GM12801 (cell line): ENCODE results near the gene SIL1.

Source experiments
- TF ChIP-seq, protein P1 (sequence below): IDR thresholded peaks from one replicate; pipeline ENCODE4 v1.5.1; 2011; ENCODE audit warnings: control low read depth; ENCODE audit not compliant: insufficient read length; ENCODE audit errors: extremely low read depth

The SIL1 gene

DNA sequence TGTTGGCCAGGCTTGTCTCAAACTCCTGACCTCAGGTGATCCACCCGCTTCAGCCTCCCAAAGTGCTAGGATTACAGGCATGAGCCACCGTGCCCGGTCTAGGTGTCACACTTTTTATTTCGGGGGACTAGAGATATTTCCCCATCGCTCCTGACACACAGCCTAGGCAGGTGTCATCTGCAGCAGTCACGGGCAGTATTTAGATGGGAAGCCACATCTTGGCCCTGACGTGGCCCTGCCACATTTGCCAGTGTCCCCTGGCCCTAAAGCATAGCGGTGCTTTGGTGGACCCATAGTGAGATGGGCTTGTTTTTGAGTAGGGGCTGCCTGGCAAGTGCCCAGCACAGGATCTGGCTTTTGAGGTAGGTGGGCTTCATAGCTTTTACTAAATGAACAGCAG is 278.0 kb downstream of the SIL1 start:
- TF ChIP-seq, protein P1, sequence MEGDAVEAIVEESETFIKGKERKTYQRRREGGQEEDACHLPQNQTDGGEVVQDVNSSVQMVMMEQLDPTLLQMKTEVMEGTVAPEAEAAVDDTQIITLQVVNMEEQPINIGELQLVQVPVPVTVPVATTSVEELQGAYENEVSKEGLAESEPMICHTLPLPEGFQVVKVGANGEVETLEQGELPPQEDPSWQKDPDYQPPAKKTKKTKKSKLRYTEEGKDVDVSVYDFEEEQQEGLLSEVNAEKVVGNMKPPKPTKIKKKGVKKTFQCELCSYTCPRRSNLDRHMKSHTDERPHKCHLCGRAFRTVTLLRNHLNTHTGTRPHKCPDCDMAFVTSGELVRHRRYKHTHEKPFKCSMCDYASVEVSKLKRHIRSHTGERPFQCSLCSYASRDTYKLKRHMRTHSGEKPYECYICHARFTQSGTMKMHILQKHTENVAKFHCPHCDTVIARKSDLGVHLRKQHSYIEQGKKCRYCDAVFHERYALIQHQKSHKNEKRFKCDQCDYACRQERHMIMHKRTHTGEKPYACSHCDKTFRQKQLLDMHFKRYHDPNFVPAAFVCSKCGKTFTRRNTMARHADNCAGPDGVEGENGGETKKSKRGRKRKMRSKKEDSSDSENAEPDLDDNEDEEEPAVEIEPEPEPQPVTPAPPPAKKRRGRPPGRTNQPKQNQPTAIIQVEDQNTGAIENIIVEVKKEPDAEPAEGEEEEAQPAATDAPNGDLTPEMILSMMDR = no peak

DNA sequence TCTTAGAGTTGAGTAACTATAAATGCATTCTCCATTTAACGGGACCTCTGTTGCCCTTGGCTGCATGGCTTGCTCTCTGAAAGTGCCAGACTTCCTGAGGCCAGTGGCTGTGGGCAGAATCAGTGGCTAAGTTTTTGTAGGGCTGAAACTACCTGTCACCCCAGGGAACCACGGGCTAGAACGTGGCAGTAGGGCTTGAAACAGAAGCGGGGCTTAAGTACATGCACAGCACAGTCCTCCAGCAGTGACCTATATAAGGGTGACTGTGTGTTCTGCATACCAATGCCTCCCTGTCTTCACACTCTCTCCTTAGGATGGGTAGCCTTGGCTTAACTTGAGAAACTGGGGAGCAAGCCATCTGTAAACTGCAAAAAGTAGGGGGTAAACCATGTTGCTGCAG is 279.5 kb downstream of the SIL1 start:
- TF ChIP-seq, protein P1 = no peak

DNA sequence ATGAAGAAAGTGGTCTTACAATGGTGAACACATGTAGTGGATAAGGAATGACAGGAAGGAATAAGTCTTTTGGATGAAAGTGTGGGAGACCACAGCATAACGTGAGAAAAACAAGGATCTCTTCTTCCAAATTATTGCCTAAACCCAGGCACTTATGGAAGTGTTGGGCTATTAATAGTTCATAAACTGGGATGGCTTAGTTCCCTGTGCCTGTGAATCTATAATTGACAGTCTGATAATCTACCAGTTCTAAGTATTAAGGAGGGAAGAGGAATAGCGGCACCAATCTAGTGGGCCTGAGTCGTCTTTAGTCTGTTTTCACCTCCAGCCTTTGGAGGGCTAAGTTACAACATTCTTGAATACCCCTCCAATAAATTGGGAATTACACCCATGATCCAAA is 283.8 kb downstream of the SIL1 start:
- TF ChIP-seq, protein P1 = no peak

DNA sequence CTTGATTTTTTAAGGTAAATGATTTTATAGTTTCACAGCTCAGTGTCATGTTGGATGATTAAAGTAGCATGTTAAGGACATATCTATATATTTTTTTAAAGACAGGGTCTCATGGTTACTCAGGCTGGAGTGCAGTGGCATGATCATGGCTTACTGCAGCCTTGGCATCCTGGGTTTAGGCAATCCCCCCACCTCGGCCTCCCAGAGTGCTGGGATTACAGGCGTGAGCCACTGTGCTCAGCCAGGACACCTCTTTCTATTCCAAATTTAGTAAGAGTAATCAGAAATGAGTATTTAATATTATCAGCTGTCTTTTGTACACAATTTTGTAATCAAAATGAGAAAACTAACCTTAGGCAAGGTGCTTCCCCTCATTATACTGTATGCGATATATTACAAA is 284.4 kb downstream of the SIL1 start:
- TF ChIP-seq, protein P1 = no peak

DNA sequence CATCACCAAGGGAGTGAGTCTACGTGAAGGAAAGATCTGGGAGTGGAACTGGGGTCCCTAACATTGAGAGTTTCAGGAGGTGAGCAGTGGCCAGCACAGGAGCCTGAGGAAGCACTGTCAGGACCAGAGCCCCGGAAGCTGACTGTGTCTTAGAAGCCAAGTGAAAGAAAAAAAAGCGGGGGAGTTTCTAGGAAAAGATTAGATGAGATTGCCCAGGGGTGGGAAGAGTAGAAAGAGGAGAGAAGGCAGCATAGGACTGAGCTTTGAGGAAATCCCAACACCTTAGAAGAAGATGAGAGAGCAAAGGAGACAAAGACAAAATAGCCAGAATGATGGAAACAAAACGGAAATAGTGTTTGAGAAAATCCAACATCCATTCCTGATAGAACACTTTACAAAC is 286.1 kb downstream of the SIL1 start:
- TF ChIP-seq, protein P1 = no peak

DNA sequence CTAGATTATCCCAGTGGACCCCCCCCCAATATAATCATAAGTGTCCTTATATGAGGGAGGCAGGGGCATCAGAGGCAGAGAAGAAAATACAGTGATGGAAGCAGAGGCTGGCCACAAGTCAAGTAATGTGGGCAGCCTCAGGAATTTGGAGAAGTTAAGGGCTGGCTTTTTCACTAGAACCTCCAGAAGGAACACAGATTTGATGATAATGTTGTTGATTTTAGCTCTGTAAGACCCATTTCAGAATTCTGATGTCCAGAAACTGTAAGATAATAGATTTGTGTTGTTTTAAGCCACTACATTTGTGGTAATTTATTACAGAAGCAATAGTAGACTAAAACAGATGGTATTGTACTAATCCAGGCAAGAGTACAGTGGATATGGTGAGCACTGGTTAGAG is 286.7 kb downstream of the SIL1 start:
- TF ChIP-seq, protein P1 = no peak

DNA sequence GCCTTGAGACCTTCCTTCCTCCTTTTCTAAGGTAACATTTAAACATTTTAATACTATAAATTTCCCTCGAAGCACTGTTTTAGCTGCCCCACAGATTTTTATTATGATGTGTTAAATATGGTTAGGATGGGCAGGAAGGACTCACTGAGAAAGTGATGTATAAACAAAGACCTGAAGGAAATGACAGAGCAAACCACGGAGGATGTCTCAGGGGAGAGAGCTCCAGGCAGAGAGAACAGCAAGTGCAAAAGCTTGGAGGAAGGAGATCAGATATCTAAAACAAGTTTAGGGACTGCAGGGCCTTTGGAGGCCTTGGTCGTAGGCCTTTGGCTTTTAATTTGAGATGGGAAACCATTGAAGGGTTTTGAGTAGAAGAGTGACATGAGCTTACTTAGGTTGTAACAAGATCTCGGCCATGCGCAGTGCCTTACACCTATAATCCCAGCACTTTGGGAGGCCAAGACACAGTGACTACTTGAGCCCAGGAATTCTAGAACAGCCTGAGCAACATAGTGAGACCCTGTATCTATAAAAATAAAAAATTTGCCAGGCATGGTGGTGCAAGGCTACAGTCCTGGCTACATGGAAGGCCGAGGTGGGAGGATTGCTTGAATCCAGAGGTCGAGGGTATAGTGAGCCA is 287.5 kb downstream of the SIL1 start:
- TF ChIP-seq, protein P1 = no peak
